HEK293 (cell line): Measurements from ENCODE around the gene DCAF4.

Source experiments
- GLI4 ChIP-seq: fragments of 450-650 bp; formaldehyde crosslinking; IDR thresholded peaks from 2 replicates; pipeline ENCODE4 v1.5.1; 2016; ENCODE audit warnings: missing biosample characterization, missing genetic modification characterization
- GLIS2 ChIP-seq: fragments of 450-650 bp; formaldehyde crosslinking; IDR thresholded peaks from 2 replicates; pipeline ENCODE4 v1.5.1; 2016; ENCODE audit warnings: missing biosample characterization, missing genetic modification characterization
- HIC1 ChIP-seq: fragments of 450-650 bp; formaldehyde crosslinking; IDR thresholded peaks from 2 replicates; pipeline ENCODE4 v1.5.1; 2016; ENCODE audit warnings: missing biosample characterization, missing genetic modification characterization
- HOXC10 ChIP-seq: sonication (generic); formaldehyde crosslinking; IDR thresholded peaks from 2 replicates; pipeline ENCODE4 v1.8.1; 2023; ENCODE audit warnings: mild to moderate bottlenecking, missing genetic modification reagents
- PRDM10 ChIP-seq: fragments of 450-650 bp; formaldehyde crosslinking; IDR thresholded peaks from 2 replicates; pipeline ENCODE4 v1.5.1; 2016; ENCODE audit warnings: missing biosample characterization, missing genetic modification characterization
- ZBTB11 ChIP-seq: fragments of 450-650 bp; formaldehyde crosslinking; conservative IDR thresholded peaks from 2 replicates; pipeline ENCODE4 v1.5.1; 2016; ENCODE audit warnings: low read depth, missing biosample characterization, missing genetic modification characterization
- ZBTB48 ChIP-seq: fragments of 450-650 bp; formaldehyde crosslinking; IDR thresholded peaks from 2 replicates; pipeline ENCODE4 v1.5.1; 2016; ENCODE audit warnings: missing biosample characterization, missing genetic modification characterization
- ZNF121 ChIP-seq: fragments of 450-650 bp; formaldehyde crosslinking; IDR thresholded peaks from 2 replicates; pipeline ENCODE4 v1.5.1; 2016; ENCODE audit warnings: missing biosample characterization, missing genetic modification characterization
- ZNF302 ChIP-seq: fragments of 450-650 bp; formaldehyde crosslinking; IDR thresholded peaks from 2 replicates; pipeline ENCODE4 v1.5.1; 2016; ENCODE audit warnings: missing biosample characterization, missing genetic modification characterization, low read depth
- ZNF341 ChIP-seq: fragments of 450-650 bp; formaldehyde crosslinking; IDR thresholded peaks from 2 replicates; pipeline ENCODE4; 2016; ENCODE audit warnings: low read depth, missing biosample characterization, missing genetic modification characterization
- ZNF354C ChIP-seq: fragments of 450-650 bp; formaldehyde crosslinking; IDR thresholded peaks from 2 replicates; pipeline ENCODE4 v1.5.1; 2016; ENCODE audit warnings: missing biosample characterization, missing genetic modification characterization, low read depth, borderline replicate concordance
- ZNF398 ChIP-seq: fragments of 450-650 bp; formaldehyde crosslinking; IDR thresholded peaks from 2 replicates; pipeline ENCODE4 v1.5.1; 2017; ENCODE audit warnings: missing biosample characterization, missing genetic modification characterization
- ZNF433 ChIP-seq: fragments of 450-650 bp; formaldehyde crosslinking; IDR thresholded peaks from 2 replicates; pipeline ENCODE4 v1.5.1; 2016; ENCODE audit warnings: missing biosample characterization, missing genetic modification characterization, low read depth
- ZNF530 ChIP-seq: fragments of 450-650 bp; formaldehyde crosslinking; IDR thresholded peaks from 2 replicates; pipeline ENCODE4 v1.5.1; 2016; ENCODE audit warnings: low read depth, missing biosample characterization, missing genetic modification characterization
- ZNF624 ChIP-seq: fragments of 450-650 bp; formaldehyde crosslinking; IDR thresholded peaks from 2 replicates; pipeline ENCODE4 v1.5.1; 2017; ENCODE audit warnings: missing biosample characterization, missing genetic modification characterization
- ZNF677 ChIP-seq: fragments of 450-650 bp; IDR thresholded peaks from 2 replicates; pipeline ENCODE4 v1.5.0; 2018; ENCODE audit warnings: missing biosample characterization, mild to moderate bottlenecking, missing genetic modification characterization, moderate library complexity
- ZSCAN5A ChIP-seq: fragments of 450-650 bp; formaldehyde crosslinking; IDR thresholded peaks from 2 replicates; pipeline ENCODE4 v1.5.1; 2016; ENCODE audit warnings: missing biosample characterization, missing genetic modification characterization
- TF ChIP-seq, protein P1 (sequence below): fragments of 450-650 bp; IDR thresholded peaks from 2 replicates; pipeline ENCODE4 v1.5.1; 2018; ENCODE audit warnings: missing biosample characterization, missing genetic modification characterization

The DCAF4 gene

DNA sequence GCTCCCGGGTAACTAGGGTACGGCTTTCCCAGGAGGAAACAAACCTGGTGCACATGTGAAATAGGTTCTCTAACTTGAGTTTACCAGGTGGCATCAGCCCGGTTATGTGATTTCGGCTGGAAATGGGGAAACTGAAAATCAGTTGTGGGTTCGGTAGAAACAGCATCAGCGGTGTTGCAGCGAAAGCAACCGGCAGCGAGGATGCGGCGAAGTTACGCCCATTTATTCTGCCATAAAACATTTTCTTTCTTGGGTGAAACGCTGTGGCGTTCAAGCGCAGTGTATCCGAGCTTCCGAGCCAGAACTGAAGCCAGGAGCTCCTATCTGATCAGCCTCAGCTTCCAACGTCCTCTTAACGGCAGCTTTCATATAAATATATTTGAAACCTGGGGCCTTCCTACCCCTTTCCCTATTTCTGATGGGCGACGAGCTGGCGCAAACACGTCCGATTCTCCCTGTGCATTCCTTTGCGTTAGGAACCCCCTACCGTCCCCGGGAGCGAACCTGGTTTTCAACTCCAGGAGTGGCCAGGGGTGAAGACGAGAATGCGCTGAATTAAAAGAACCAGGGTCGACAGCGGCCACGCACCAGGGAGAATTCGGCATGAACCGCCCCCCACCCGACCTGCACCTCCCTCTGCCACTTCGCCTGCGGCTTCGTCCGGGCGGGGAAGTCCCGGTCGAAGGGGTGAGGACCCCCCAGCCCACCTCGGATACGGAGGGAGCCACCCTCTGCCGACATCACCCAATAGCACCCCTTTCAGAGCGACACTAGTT is 34.0 kb upstream of the DCAF4 start (continued):
- no peak for TF ChIP-seq HIC1
- TF ChIP-seq, protein P1, sequence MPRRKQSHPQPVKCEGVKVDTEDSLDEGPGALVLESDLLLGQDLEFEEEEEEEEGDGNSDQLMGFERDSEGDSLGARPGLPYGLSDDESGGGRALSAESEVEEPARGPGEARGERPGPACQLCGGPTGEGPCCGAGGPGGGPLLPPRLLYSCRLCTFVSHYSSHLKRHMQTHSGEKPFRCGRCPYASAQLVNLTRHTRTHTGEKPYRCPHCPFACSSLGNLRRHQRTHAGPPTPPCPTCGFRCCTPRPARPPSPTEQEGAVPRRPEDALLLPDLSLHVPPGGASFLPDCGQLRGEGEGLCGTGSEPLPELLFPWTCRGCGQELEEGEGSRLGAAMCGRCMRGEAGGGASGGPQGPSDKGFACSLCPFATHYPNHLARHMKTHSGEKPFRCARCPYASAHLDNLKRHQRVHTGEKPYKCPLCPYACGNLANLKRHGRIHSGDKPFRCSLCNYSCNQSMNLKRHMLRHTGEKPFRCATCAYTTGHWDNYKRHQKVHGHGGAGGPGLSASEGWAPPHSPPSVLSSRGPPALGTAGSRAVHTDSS, result no peak
- TF ChIP-seq ZNF354C (tag by site-specific recombination), result no peak
- TF ChIP-seq ZNF677 (tag by site-specific recombination), result no peak
- TF ChIP-seq ZNF302 (tag by site-specific recombination), result no peak
- TF ChIP-seq ZBTB11, result peak; percentile 70
- peak; percentile 92 for TF ChIP-seq ZNF341 (tag by site-specific recombination)
- TF ChIP-seq GLIS2 (tag by site-specific recombination), result peak; percentile 72
- no peak; the same call in 1 of the 2 replicates for TF ChIP-seq ZNF398 (tag by site-specific recombination)
- 0 out of 2 replicates have a peak, but pooled peaks have one; percentile 25 for TF ChIP-seq ZBTB48
- no peak for TF ChIP-seq ZNF530 (tag by site-specific recombination)
- no peak for TF ChIP-seq ZSCAN5A (tag by site-specific recombination)
- TF ChIP-seq ZNF121, result no peak
- no peak for TF ChIP-seq ZNF433 (tag by site-specific recombination)
- no peak for TF ChIP-seq GLI4 (tag by site-specific recombination)
- peak; percentile 74 for TF ChIP-seq PRDM10 (tag by site-specific recombination)
- no peak for TF ChIP-seq HOXC10 (CRISPR knock-in tag)
- TF ChIP-seq ZNF624, result no peak
